Measurements from ENCODE around the gene SLC39A3.

- TF ChIP-seq EZH2 (IDR thresholded peaks at IDR 0.05) (no peak), POLR2AphosphoS5 (IDR thresholded peaks at IDR 0.05; ENCODE audit: borderline replicate concordance, low read depth, low read length) (no peak), FOXP2 (optimal IDR thresholded peaks at IDR 0.05; ENCODE audit: control extremely low read depth, extremely low read length, insufficient read depth) (no peak)
Observed at GRCh38 chr19:2706251-2706650, 33.6 kb downstream of the SLC39A3 start.

Data from SK-N-MC (cell line).